CD4-positive, alpha-beta T cell (primary cell): ENCODE data around the gene DTX3. TPM values are rescaled to one million over a fixed set of nuclear protein-coding genes. Genes with fewer than 3 reads are reported as not detected.
"Not testable (repeated sequence)": the region's sequence is repeated elsewhere in the genome, so short reads cannot be mapped to it uniquely, and the experiment has no call there.

Experiments
- ATAC-seq: fragments of 200-7000 bp; cut with Tn5 transposase; one replicate; pipeline ENCODE4 v1.10.0; 2022; ENCODE audit warnings: mild to moderate bottlenecking; ENCODE audit not compliant: poor library complexity
- CTCF ChIA-PET: fragments of 350-600 bp; sonication (Branson Sonifier 250); formaldehyde crosslinking; loops from one replicate; lab custom pipeline; 2021; ENCODE audit warnings: antibody characterized with exemption, inconsistent platforms; lab: Charles Lee
- POLR2A ChIA-PET: fragments of 350-600 bp; sonication (Branson Sonifier 250); formaldehyde crosslinking; loops from one replicate; lab custom pipeline; 2021; ENCODE audit warnings: antibody characterized with exemption, inconsistent platforms; lab: Charles Lee
- DNase-seq, 14 experiments: peaks; one replicate each; pipeline ENCODE4 v3.0.0-alpha.2; 2013 to 2020; ENCODE audit warnings: mixed read lengths in 2 of 14
- H3K27ac ChIP-seq, 2 donors: one replicate each; pipeline versions ENCODE4 v1.5.1 to v1.7.0; 2013; ENCODE audit warnings: low read length in 2 of 2, low read depth in 1 of 2, mild to moderate bottlenecking in 1 of 2
- H3K27me3 ChIP-seq, 2 experiments: 1 replicate in 1 of 2; 2 replicates in 1 of 2; pipeline versions ENCODE4 v1.6.1 to v1.7.0; 2013; ENCODE audit warnings: low read length in 2 of 2, control low read depth in 1 of 2, mild to moderate bottlenecking in 1 of 2, moderate library complexity in 1 of 2; ENCODE audit not compliant: insufficient read depth in 2 of 2, control insufficient read depth in 1 of 2
- H3K36me3 ChIP-seq: one replicate; pipeline ENCODE4 v1.6.1; 2013; ENCODE audit warnings: low read length, control low read depth; ENCODE audit not compliant: insufficient read depth
- H3K4me1 ChIP-seq: one replicate; pipeline ENCODE4 v1.6.1; 2013; ENCODE audit warnings: low read length, control low read depth; ENCODE audit not compliant: insufficient read depth
- H3K4me3 ChIP-seq: one replicate; pipeline ENCODE4 v1.5.1; 2013; ENCODE audit warnings: mild to moderate bottlenecking, low read length, moderate library complexity
- H3K9me3 ChIP-seq, 2 experiments: 1 replicate in 1 of 2; 2 replicates in 1 of 2; pipeline versions ENCODE4 v1.6.1 to v1.7.0; 2013; ENCODE audit warnings: low read length in 2 of 2, mild to moderate bottlenecking in 2 of 2, control low read depth in 1 of 2, moderate library complexity in 1 of 2; ENCODE audit not compliant: control insufficient read depth in 1 of 2, insufficient read depth in 1 of 2
- H3K27ac Mint-ChIP-seq: one replicate; pipeline ENCODE4 v1.8.0; 2020; ENCODE audit warnings: mixed read lengths
- H3K27me3 Mint-ChIP-seq: one replicate; pipeline ENCODE4 v1.8.0; 2021; ENCODE audit warnings: mixed read lengths
- H3K36me3 Mint-ChIP-seq: one replicate; pipeline ENCODE4 v1.8.0; 2021; ENCODE audit warnings: low read depth, mixed read lengths
- H3K4me1 Mint-ChIP-seq: one replicate; pipeline ENCODE4 v1.8.0; 2021; ENCODE audit warnings: low read depth, mixed read lengths
- H3K4me3 Mint-ChIP-seq: one replicate; pipeline ENCODE4 v1.8.0; 2020; ENCODE audit warnings: mild to moderate bottlenecking, mixed read lengths
- H3K9me3 Mint-ChIP-seq: one replicate; pipeline ENCODE4 v1.8.0; 2020; ENCODE audit warnings: mixed read lengths
- CTCF ChIP-seq: fragments of 200-600 bp; IDR thresholded peaks from one replicate; pipeline ENCODE4 v1.8.0; 2022; ENCODE audit warnings: antibody characterized with exemption, mild to moderate bottlenecking
- intact Hi-C, 2 experiments: fragments of 100-400 bp; cut with DNase I in 1 of 2; cut with micrococcal nuclease in 1 of 2; formaldehyde crosslinking; loops; one replicate each; pipeline versions ENCODE4 v1.15.1 to v1.9.0; 2023 to 2025; cut with DNase I, micrococcal nuclease
- total RNA-seq, 174 experiments: library from RNA in 2 of 174; stranded (reverse) in 2 of 174; gene quantifications; one replicate each; pipeline ENCODE4 v1.2.3 and lab custom pipeline; 2021 to 2026

DTX3 gene
- total RNA-seq, 2 experiments from 2014 or later = 28.6 to 29.4 TPM

- no peak for TF ChIP-seq CTCF
- H3K4me3 ChIP-seq = no peak overlapping the region
- ChIA-PET POLR2A (no interaction called here), CTCF (interaction anchor here (2.0 kb wide), 1 partner anchor 33 kb away, joined by 12 read pairs; no protein-coding TSS in a partner anchor)
- Mint-ChIP-seq H3K9me3 (no peaks in the 10 kb centered on the region), H3K4me1 (peaks cover 32% of the 10 kb centered on the region), H3K27me3 (peaks cover 96% of the 10 kb centered on the region), H3K4me3 (peak overlapping the region; percentile 11), H3K36me3 (no peaks in the 10 kb centered on the region), H3K27ac (no peak overlapping the region)
- H3K4me1 ChIP-seq = peaks cover 29% of the 10 kb centered on the region
- no peaks in the 10 kb centered on the region for H3K36me3 ChIP-seq
- no peak overlapping the region for H3K27ac ChIP-seq
- intact Hi-C loops = no loop called here
- DNase-seq = no peak
- no peak for ATAC-seq
- H3K27me3 ChIP-seq = peaks cover 55 to 74% of the 10 kb centered on the region in 2 experiments
- peaks cover 0 to 11% of the 10 kb centered on the region in 2 experiments for H3K9me3 ChIP-seq
Observed at GRCh38 chr12:57616383-57617101, 11.9 kb downstream of the DTX3 start.

DNA sequence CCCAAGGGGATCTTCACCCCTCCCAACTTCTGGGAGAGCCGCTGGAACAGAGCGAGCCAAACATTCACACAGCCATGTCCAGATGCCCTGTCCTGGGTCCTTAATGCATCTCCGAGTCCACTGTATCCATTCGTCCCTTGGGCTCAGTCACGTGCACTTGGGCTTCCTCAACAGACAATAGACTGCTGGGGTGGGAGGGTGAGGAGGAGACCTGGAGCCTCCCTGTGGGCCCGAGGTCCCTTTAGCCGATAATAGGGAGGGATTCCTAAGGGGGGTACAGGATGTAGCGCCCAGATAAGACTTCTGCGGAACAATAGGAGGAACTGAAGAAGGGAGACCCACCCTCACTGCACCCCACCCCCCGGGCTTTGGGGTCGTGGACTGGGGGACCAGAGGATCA, 13.3 kb downstream of the DTX3 start:
- Mint-ChIP-seq H3K4me1 (peaks cover 33% of the 10 kb centered on the region), H3K27ac (no peak overlapping the region), H3K4me3 (no peak overlapping the region), H3K36me3 (no peaks in the 10 kb centered on the region), H3K27me3 (peaks cover 99% of the 10 kb centered on the region), H3K9me3 (no peaks in the 10 kb centered on the region)
- Histone ChIP-seq H3K4me1 (peaks cover 33% of the 10 kb centered on the region), H3K4me3 (no peak overlapping the region), H3K9me3 (peaks cover 0 to 12% of the 10 kb centered on the region in 2 experiments), H3K36me3 (no peaks in the 10 kb centered on the region), H3K27ac (no peak overlapping the region), H3K27me3 (peaks cover 61 to 75% of the 10 kb centered on the region in 2 experiments)
- intact Hi-C loops = no loop called here
- ChIA-PET POLR2A (no interaction called here), CTCF (interaction anchor here (3.6 kb wide), 1 partner anchor 35 kb away, joined by 36 read pairs; no protein-coding TSS in a partner anchor)
- ATAC-seq = no peak
- DNase-seq = no peak
- no peak for TF ChIP-seq CTCF

- H3K4me3 Mint-ChIP-seq, H3K27ac Mint-ChIP-seq, H3K27ac ChIP-seq, H3K4me3 ChIP-seq, H3K36me3 Mint-ChIP-seq, intact Hi-C loops, ATAC-seq, H3K36me3 ChIP-seq, POLR2A ChIA-PET, DNase-seq, H3K9me3 Mint-ChIP-seq: not testable (repeated sequence)
- Histone ChIP-seq H3K4me1 (peaks cover 33% of the 10 kb centered on the region), H3K9me3 (peaks cover 0 to 12% of the 10 kb centered on the region in 2 experiments), H3K27me3 (peaks cover 64 to 75% of the 10 kb centered on the region in 2 experiments)
- Mint-ChIP-seq H3K27me3 (peaks cover 99% of the 10 kb centered on the region), H3K4me1 (peaks cover 33% of the 10 kb centered on the region)
- CTCF ChIA-PET = interaction anchor here (3.6 kb wide), 1 partner anchor 36 kb away, joined by 36 read pairs; no protein-coding TSS in a partner anchor
Observed at GRCh38 chr12:57618431-57618830, 13.8 kb downstream of the DTX3 start.
